Trophoblast cell (in vitro differentiated cells and primary cell): ENCODE data around the gene KRT9.

Source experiments
- DNase-seq, 2 donors: peaks; one replicate each; pipeline ENCODE4 v3.0.0-alpha.2; 2016
- H2AFZ ChIP-seq: 2 replicates; pipeline ENCODE4 v1.6.1; 2013; ENCODE audit warnings: low read length, moderate library complexity, mild to moderate bottlenecking; ENCODE audit not compliant: insufficient read depth, poor library complexity
- H2AK5ac ChIP-seq: 2 replicates; pipeline ENCODE4 v1.6.1; 2013; ENCODE audit warnings: mild to moderate bottlenecking, low read length
- H2BK120ac ChIP-seq: 2 replicates; pipeline ENCODE4 v1.6.1; 2013; ENCODE audit warnings: low read length, mild to moderate bottlenecking, moderate library complexity; ENCODE audit not compliant: insufficient read depth, poor library complexity
- H2BK12ac ChIP-seq: 2 replicates; pipeline ENCODE4 v1.6.1; 2013; ENCODE audit warnings: mild to moderate bottlenecking, low read length, moderate library complexity
- H2BK5ac ChIP-seq: 2 replicates; pipeline ENCODE4 v1.6.1; 2013; ENCODE audit warnings: low read length, low read depth, moderate library complexity, mild to moderate bottlenecking; ENCODE audit not compliant: poor library complexity
- H3K14ac ChIP-seq: 2 replicates; pipeline ENCODE4 v1.6.1; 2013; ENCODE audit warnings: mild to moderate bottlenecking, low read length
- H3K18ac ChIP-seq: 2 replicates; pipeline ENCODE4 v1.6.1; 2013; ENCODE audit warnings: mild to moderate bottlenecking, low read length
- H3K23ac ChIP-seq: 2 replicates; pipeline ENCODE4 v1.6.1; 2013; ENCODE audit warnings: low read length
- H3K27ac ChIP-seq: 2 replicates; pipeline ENCODE4 v1.5.1; 2013; ENCODE audit warnings: low read depth, mild to moderate bottlenecking, inconsistent platforms, low read length, moderate library complexity
- H3K27me3 ChIP-seq: 2 replicates; pipeline ENCODE4 v1.6.1; 2013; ENCODE audit warnings: inconsistent platforms, mild to moderate bottlenecking, low read length, moderate library complexity; ENCODE audit not compliant: insufficient read depth
- H3K36me3 ChIP-seq, 2 experiments: 1 replicate in 1 of 2; 2 replicates in 1 of 2; pipeline ENCODE4 v1.6.1; 2013; ENCODE audit warnings: low read length in 2 of 2, mild to moderate bottlenecking in 2 of 2, moderate library complexity in 1 of 2; ENCODE audit not compliant: insufficient read depth in 2 of 2, control insufficient read depth in 1 of 2
- H3K4ac ChIP-seq: 2 replicates; pipeline ENCODE4 v1.6.1; 2013; ENCODE audit warnings: low read depth, mild to moderate bottlenecking, low read length, moderate library complexity
- H3K4me1 ChIP-seq, 2 experiments: 1 replicate in 1 of 2; 2 replicates in 1 of 2; pipeline ENCODE4 v1.6.1; 2013; ENCODE audit warnings: low read length in 2 of 2, mild to moderate bottlenecking in 2 of 2, moderate library complexity in 1 of 2; ENCODE audit not compliant: insufficient read depth in 2 of 2, control insufficient read depth in 1 of 2
- H3K4me2 ChIP-seq: 2 replicates; pipeline ENCODE4 v1.6.1; 2013; ENCODE audit warnings: inconsistent platforms, mild to moderate bottlenecking, low read length, moderate library complexity
- H3K4me3 ChIP-seq: 2 replicates; pipeline ENCODE4 v1.5.1; 2013; ENCODE audit warnings: mild to moderate bottlenecking, low read depth, low read length, inconsistent platforms
- H3K79me1 ChIP-seq: one replicate; pipeline ENCODE4 v1.6.1; 2013; ENCODE audit warnings: low read length
- H3K79me2 ChIP-seq: 2 replicates; pipeline ENCODE4 v1.6.1; 2013; ENCODE audit warnings: low read length, mild to moderate bottlenecking; ENCODE audit not compliant: control insufficient read depth, insufficient read depth, poor library complexity
- H3K9ac ChIP-seq: 2 replicates; pipeline ENCODE4 v1.6.1; 2013; ENCODE audit warnings: mild to moderate bottlenecking, low read length
- H3K9me3 ChIP-seq: 2 replicates; pipeline ENCODE4 v1.6.1; 2013; ENCODE audit warnings: low read depth, mild to moderate bottlenecking, control low read depth, inconsistent platforms, low read length; ENCODE audit not compliant: insufficient read depth
- H4K12ac ChIP-seq: 2 replicates; pipeline ENCODE4 v1.6.1; 2013; ENCODE audit warnings: low read depth, mild to moderate bottlenecking, low read length, moderate library complexity
- H4K8ac ChIP-seq: 2 replicates; pipeline ENCODE4 v1.6.1; 2013; ENCODE audit warnings: low read depth, mild to moderate bottlenecking, low read length, moderate library complexity
- H4K91ac ChIP-seq: one replicate; pipeline ENCODE4 v1.6.1; 2013; ENCODE audit warnings: low read depth, mild to moderate bottlenecking, low read length, moderate library complexity
- WGBS: extraction: QIAGEN DNeasy Blood & Tissue Kit; methylation state at CpG from one replicate; pipeline ENCODE4 v1.1.7; 2013; ENCODE audit warnings: missing lambda C conversion rate; ENCODE audit not compliant: insufficient read length, insufficient coverage; ENCODE audit errors: extremely low coverage; 5-methylcytosine and 5-hydroxymethylcytosine counted together

KRT9 gene

GRCh38 chr17:41619036-41619926 is 47.4 kb upstream of the KRT9 start:
- H4K8ac ChIP-seq, result peak overlapping the region; percentile 25
- peaks cover 4% of the 10 kb centered on the region for H3K79me2 ChIP-seq
- peak overlapping the region; percentile 17 for H3K18ac ChIP-seq
- peak overlapping the region; percentile 82 for H4K91ac ChIP-seq
- H3K9ac ChIP-seq, result no peak overlapping the region
- H2BK12ac ChIP-seq, result peak overlapping the region; percentile 27
- H3K23ac ChIP-seq, result no peak overlapping the region
- peak overlapping the region; percentile 35 for H2BK5ac ChIP-seq
- no peak overlapping the region for H3K4ac ChIP-seq
- no peaks in the 10 kb centered on the region for H3K36me3 ChIP-seq
- peaks cover 24% of the 10 kb centered on the region for H3K79me1 ChIP-seq
- no peak for DNase-seq
- H3K27me3 ChIP-seq, result no peaks in the 10 kb centered on the region
- no peak overlapping the region for H3K4me3 ChIP-seq
- H3K9me3 ChIP-seq, result no peaks in the 10 kb centered on the region
- peak overlapping the region; percentile 48 for H3K14ac ChIP-seq
- peak overlapping the region; percentile 44 for H3K27ac ChIP-seq
- no peak overlapping the region for H4K12ac ChIP-seq
- no peak overlapping the region for H3K4me2 ChIP-seq
- H2BK120ac ChIP-seq, result peak overlapping the region; percentile 39
- peak overlapping the region; percentile 46 for H2AK5ac ChIP-seq
- H2AFZ ChIP-seq, result peak overlapping the region; percentile 5
- WGBS, result no CpG with 5 or more reads among the region's 20 CpGs
- H3K4me1 ChIP-seq, result peaks cover 30 to 48% of the 10 kb centered on the region in 2 experiments

- peak overlapping the region; percentile 10 for H3K14ac ChIP-seq
- H2BK12ac ChIP-seq, result no peak overlapping the region
- no peak overlapping the region for H2AFZ ChIP-seq
- H3K79me1 ChIP-seq, result peaks cover 21% of the 10 kb centered on the region
- no peak overlapping the region for H2BK120ac ChIP-seq
- no peak overlapping the region for H3K9ac ChIP-seq
- no peaks in the 10 kb centered on the region for H3K27me3 ChIP-seq
- H2BK5ac ChIP-seq, result no peak overlapping the region
- H3K79me2 ChIP-seq, result peaks cover 4% of the 10 kb centered on the region
- H2AK5ac ChIP-seq, result no peak overlapping the region
- no peak overlapping the region for H4K8ac ChIP-seq
- H3K4me2 ChIP-seq, result no peak overlapping the region
- no peak overlapping the region for H3K23ac ChIP-seq
- peaks cover 28 to 46% of the 10 kb centered on the region in 2 experiments for H3K4me1 ChIP-seq
- DNase-seq, result no peak
- H3K36me3 ChIP-seq, result no peaks in the 10 kb centered on the region
- peak overlapping the region; percentile 24 for H3K27ac ChIP-seq
- peak overlapping the region; percentile 69 for H4K91ac ChIP-seq
- no peak overlapping the region for H3K4me3 ChIP-seq
- H4K12ac ChIP-seq, result no peak overlapping the region
- no peaks in the 10 kb centered on the region for H3K9me3 ChIP-seq
- H3K18ac ChIP-seq, result no peak overlapping the region
- H3K4ac ChIP-seq, result no peak overlapping the region
- WGBS, result no CpG with 5 or more reads among the region's 13 CpGs
These were observed 46.6 kb upstream of the KRT9 start for GRCh38 chr17:41618341-41619035.

GRCh38 chr17:41617698-41618097 is 45.8 kb upstream of the KRT9 start:
- Histone ChIP-seq H3K79me1 (peaks cover 16% of the 10 kb centered on the region), H3K18ac (no peak overlapping the region), H3K4me2 (no peak overlapping the region), H3K79me2 (peaks cover 1% of the 10 kb centered on the region), H4K8ac (peak overlapping the region; percentile 40), H3K36me3 (no peaks in the 10 kb centered on the region), H3K4me1 (peaks cover 25 to 40% of the 10 kb centered on the region in 2 experiments), H2BK120ac (peak overlapping the region; percentile 27), H2BK5ac (no peak overlapping the region), H3K14ac (peak overlapping the region; percentile 22), H3K9ac (no peak overlapping the region), H3K23ac (no peak overlapping the region), H3K4ac (no peak overlapping the region), H4K12ac (no peak overlapping the region), H3K9me3 (no peaks in the 10 kb centered on the region), H2BK12ac (peak overlapping the region; percentile 64), H3K27me3 (no peaks in the 10 kb centered on the region), H2AFZ (no peak overlapping the region), H2AK5ac (peak overlapping the region; percentile 16), H3K4me3 (no peak overlapping the region), H3K27ac (no peak overlapping the region), H4K91ac (peak overlapping the region; percentile 48)
- DNase-seq, result no peak
- WGBS, result no CpG with 5 or more reads among the region's 11 CpGs

- peak overlapping the region; percentile 64 for H2BK12ac ChIP-seq
- peak overlapping the region; percentile 2 for H3K14ac ChIP-seq
- peak overlapping the region; percentile 27 for H2BK120ac ChIP-seq
- H3K9ac ChIP-seq, result no peak overlapping the region
- H3K4me1 ChIP-seq, result peaks cover 23 to 35% of the 10 kb centered on the region in 2 experiments
- peak overlapping the region; percentile 48 for H4K91ac ChIP-seq
- H3K4ac ChIP-seq, result no peak overlapping the region
- H3K79me2 ChIP-seq, result peaks cover 1% of the 10 kb centered on the region
- H2AK5ac ChIP-seq, result peak overlapping the region; percentile 16
- no peak overlapping the region for H3K4me2 ChIP-seq
- H3K27ac ChIP-seq, result no peak overlapping the region
- no peaks in the 10 kb centered on the region for H3K9me3 ChIP-seq
- H4K12ac ChIP-seq, result no peak overlapping the region
- DNase-seq, result no peak
- H3K36me3 ChIP-seq, result no peaks in the 10 kb centered on the region
- H3K23ac ChIP-seq, result no peak overlapping the region
- no peak overlapping the region for H2AFZ ChIP-seq
- no peak overlapping the region for H3K18ac ChIP-seq
- H2BK5ac ChIP-seq, result no peak overlapping the region
- no CpG with 5 or more reads among the region's 3 CpGs for WGBS
- H3K4me3 ChIP-seq, result no peak overlapping the region
- H3K79me1 ChIP-seq, result peaks cover 14% of the 10 kb centered on the region
- H4K8ac ChIP-seq, result peak overlapping the region; percentile 40
- no peaks in the 10 kb centered on the region for H3K27me3 ChIP-seq
These were observed 45.3 kb upstream of the KRT9 start for GRCh38 chr17:41617136-41617535.
